Neural crest cell (in vitro differentiated cells): ENCODE measurements around the gene SLC22A2. TPM values are rescaled to one million over a fixed set of nuclear protein-coding genes. Genes with fewer than 3 reads are reported as not detected.

Source experiments
- DNase-seq: peaks from one replicate; pipeline ENCODE4 v3.0.0; 2021; ENCODE audit warnings: low read depth, mixed read lengths, low spot score
- H3K27ac Mint-ChIP-seq: one replicate; pipeline ENCODE4 v1.8.0; 2021; ENCODE audit warnings: mild to moderate bottlenecking, mixed read lengths; ENCODE audit not compliant: unreplicated experiment
- H3K27me3 Mint-ChIP-seq: 2 replicates; pipeline ENCODE4 v1.8.0; 2021; ENCODE audit warnings: low read depth, mild to moderate bottlenecking, mixed read lengths
- H3K36me3 Mint-ChIP-seq: 2 replicates; pipeline ENCODE4 v1.8.0; 2021; ENCODE audit warnings: low read depth, mild to moderate bottlenecking, mixed read lengths
- H3K4me1 Mint-ChIP-seq: 2 replicates; pipeline ENCODE4 v1.8.0; 2021; ENCODE audit warnings: mixed read lengths
- H3K4me3 Mint-ChIP-seq: one replicate; pipeline ENCODE4 v1.8.0; 2021; ENCODE audit warnings: mild to moderate bottlenecking, mixed read lengths
- H3K9me3 Mint-ChIP-seq: 2 replicates; pipeline ENCODE4 v1.8.0; 2021; ENCODE audit warnings: mixed read lengths
- total RNA-seq: library from RNA; stranded (reverse); gene quantifications from 2 replicates; pipeline ENCODE4 v1.2.1, GENCODE V29; 2021
- TF ChIP-seq, protein P1 (sequence below): fragments of 200-600 bp; sonication (generic); conservative IDR thresholded peaks from 2 replicates; pipeline ENCODE4 v1.5.0; 2021; ENCODE audit warnings: antibody characterized with exemption, mild to moderate bottlenecking

SLC22A2 gene
- total RNA-seq, 1 donor from 2014 or later: not detected

DNA sequence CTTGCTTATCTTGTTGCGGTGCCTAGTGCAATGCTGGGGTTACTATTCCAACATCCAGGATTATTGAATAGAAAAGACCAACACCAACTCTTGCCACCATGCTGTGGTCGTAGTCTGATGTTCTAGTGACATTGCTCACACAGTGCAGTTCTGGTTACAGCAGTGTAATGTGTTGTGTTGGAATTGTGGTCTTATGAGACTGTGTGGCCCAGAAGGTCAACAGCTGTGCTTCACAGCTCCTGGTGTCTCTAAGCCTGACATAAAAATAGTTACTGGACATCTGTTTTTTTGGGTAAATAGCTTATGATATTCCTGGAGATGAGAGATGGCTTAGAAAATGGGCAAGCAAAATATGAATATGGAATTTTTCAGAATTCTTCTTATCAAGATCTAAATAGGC lies 57.6 kb downstream of the SLC22A2 start:
- peaks cover 4% of the 10 kb centered on the region for H3K9me3 Mint-ChIP-seq
- H3K27me3 Mint-ChIP-seq: no peaks in the 10 kb centered on the region
- no peak overlapping the region for H3K4me3 Mint-ChIP-seq
- peaks cover 7% of the 10 kb centered on the region for H3K4me1 Mint-ChIP-seq
- TF ChIP-seq, protein P1, sequence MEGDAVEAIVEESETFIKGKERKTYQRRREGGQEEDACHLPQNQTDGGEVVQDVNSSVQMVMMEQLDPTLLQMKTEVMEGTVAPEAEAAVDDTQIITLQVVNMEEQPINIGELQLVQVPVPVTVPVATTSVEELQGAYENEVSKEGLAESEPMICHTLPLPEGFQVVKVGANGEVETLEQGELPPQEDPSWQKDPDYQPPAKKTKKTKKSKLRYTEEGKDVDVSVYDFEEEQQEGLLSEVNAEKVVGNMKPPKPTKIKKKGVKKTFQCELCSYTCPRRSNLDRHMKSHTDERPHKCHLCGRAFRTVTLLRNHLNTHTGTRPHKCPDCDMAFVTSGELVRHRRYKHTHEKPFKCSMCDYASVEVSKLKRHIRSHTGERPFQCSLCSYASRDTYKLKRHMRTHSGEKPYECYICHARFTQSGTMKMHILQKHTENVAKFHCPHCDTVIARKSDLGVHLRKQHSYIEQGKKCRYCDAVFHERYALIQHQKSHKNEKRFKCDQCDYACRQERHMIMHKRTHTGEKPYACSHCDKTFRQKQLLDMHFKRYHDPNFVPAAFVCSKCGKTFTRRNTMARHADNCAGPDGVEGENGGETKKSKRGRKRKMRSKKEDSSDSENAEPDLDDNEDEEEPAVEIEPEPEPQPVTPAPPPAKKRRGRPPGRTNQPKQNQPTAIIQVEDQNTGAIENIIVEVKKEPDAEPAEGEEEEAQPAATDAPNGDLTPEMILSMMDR: no peak
- H3K36me3 Mint-ChIP-seq: no peaks in the 10 kb centered on the region
- no peak overlapping the region for H3K27ac Mint-ChIP-seq
- no peak for DNase-seq

DNA sequence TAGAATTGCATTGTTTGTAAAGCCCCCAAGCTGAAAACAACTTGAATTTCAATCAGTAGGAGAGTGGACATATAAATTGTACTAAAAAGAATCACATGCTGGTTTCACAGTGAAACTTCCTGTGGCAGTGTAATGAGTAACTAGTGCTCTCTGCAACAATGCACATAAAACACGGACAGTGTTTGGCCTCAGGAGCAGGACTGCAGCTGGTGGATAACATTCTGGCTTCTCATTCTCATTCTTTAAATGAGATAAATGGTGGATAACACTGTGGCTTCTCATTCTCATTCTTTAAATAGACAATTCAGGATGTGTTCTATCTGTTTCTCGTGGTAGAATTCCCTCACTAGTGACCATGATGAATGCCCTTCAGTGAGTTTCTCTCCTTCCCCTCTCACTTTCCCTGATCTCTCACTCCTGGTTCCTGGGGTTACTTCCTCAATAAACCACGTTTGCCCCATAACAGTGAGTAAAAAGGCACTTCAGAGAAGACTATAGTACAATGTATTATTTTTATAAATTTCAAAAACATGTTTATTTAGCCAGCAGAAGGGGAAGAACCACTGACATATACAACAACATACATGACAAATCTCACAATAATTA lies 59.9 kb downstream of the SLC22A2 start:
- H3K36me3 Mint-ChIP-seq: peaks cover 5% of the 10 kb centered on the region
- TF ChIP-seq, protein P1: no peak
- peaks cover 8% of the 10 kb centered on the region for H3K9me3 Mint-ChIP-seq
- DNase-seq: no peak
- peak overlapping the region; percentile 65 for H3K27ac Mint-ChIP-seq
- H3K27me3 Mint-ChIP-seq: no peaks in the 10 kb centered on the region
- H3K4me3 Mint-ChIP-seq: no peak overlapping the region
- H3K4me1 Mint-ChIP-seq: peaks cover 7% of the 10 kb centered on the region

DNA sequence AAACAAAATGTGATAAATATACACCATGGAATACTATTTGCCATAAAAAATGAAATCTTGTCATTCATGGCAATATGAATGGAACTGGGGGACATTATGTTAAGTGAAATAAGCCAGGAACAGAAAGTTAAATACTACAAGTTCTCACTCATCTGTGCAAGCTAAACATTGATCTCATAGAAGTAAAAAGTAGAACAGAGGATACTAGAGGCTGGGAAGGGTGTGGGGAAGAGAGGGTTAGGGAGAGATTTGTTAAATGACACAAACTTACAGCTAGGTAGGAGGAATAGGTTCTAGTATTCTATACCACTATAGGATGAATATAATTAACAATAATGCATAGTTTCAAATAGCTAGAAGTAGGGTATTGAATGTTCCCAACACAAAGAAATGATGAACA lies 61.0 kb downstream of the SLC22A2 start:
- H3K9me3 Mint-ChIP-seq: peaks cover 11% of the 10 kb centered on the region
- H3K27ac Mint-ChIP-seq: no peak overlapping the region
- H3K4me3 Mint-ChIP-seq: no peak overlapping the region
- peaks cover 8% of the 10 kb centered on the region for H3K36me3 Mint-ChIP-seq
- no peaks in the 10 kb centered on the region for H3K27me3 Mint-ChIP-seq
- TF ChIP-seq, protein P1: no peak
- DNase-seq: no peak
- peaks cover 7% of the 10 kb centered on the region for H3K4me1 Mint-ChIP-seq

DNA sequence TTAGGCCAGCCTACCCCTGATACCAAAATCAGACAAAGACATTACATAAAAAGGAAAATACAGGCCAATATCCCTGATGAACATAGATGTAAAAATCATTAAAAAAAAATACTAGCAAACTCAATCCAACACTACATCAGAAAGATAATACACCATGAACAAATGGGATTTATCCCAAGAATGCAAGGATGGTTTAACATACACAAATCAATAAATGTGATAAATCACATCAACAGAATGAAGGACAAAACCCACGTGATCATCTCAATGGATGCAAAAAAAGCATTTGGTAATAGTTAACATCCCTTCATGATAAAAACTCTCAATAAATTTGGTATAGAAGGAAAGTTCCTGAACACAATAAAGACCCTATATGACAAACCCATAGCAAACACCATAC lies 63.8 kb downstream of the SLC22A2 start:
- DNase-seq: no peak
- Mint-ChIP-seq H3K27ac (no peak overlapping the region), H3K36me3 (peaks cover 13% of the 10 kb centered on the region), H3K4me3 (no peak overlapping the region), H3K4me1 (peaks cover 7% of the 10 kb centered on the region), H3K27me3 (no peaks in the 10 kb centered on the region), H3K9me3 (peaks cover 15% of the 10 kb centered on the region)
- TF ChIP-seq, protein P1: no peak

DNA sequence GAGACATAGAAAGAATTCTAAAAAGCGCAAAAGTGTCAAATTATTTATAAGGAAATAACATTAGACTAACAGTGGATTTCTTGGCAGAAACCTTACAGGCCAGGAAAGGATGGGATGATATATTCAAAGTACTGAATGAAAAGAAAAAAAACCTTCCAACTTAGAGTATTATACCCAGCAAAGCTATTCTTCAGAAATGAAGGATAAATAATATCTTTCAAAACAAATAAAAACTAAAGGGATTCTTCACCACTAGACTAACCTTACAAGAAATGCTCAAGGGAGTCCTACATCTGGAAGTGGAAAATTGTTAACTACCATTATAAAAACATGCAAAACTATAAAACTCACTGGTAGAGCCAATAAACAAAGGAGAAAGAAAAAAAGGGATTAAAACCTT lies 65.8 kb downstream of the SLC22A2 start:
- H3K27ac Mint-ChIP-seq: no peak overlapping the region
- peaks cover 13% of the 10 kb centered on the region for H3K36me3 Mint-ChIP-seq
- H3K27me3 Mint-ChIP-seq: no peaks in the 10 kb centered on the region
- peaks cover 15% of the 10 kb centered on the region for H3K9me3 Mint-ChIP-seq
- no peak overlapping the region for H3K4me3 Mint-ChIP-seq
- DNase-seq: no peak
- TF ChIP-seq, protein P1: no peak
- no peaks in the 10 kb centered on the region for H3K4me1 Mint-ChIP-seq
